Muscle layer of colon (tissue), 2 donors: ENCODE results near the gene CLSTN2.

Experiments used
- H3K27ac ChIP-seq: one replicate; pipeline ENCODE4 v1.7.0; 2013; ENCODE audit warnings: low read depth, mild to moderate bottlenecking, low read length, moderate library complexity
- H3K27me3 ChIP-seq, 2 donors: one replicate each; pipeline ENCODE4 v1.7.0; 2013; ENCODE audit warnings: low read length in 2 of 2, mild to moderate bottlenecking in 2 of 2; ENCODE audit not compliant: insufficient read depth in 2 of 2, control insufficient read depth in 1 of 2
- H3K36me3 ChIP-seq: one replicate; pipeline ENCODE4 v1.7.0; 2013; ENCODE audit warnings: mild to moderate bottlenecking, low read length; ENCODE audit not compliant: insufficient read depth
- H3K4me1 ChIP-seq: one replicate; pipeline ENCODE4 v1.7.0; 2013; ENCODE audit warnings: mild to moderate bottlenecking, low read length; ENCODE audit not compliant: insufficient read depth
- H3K4me3 ChIP-seq, 2 donors: one replicate each; pipeline ENCODE4 v1.7.0; 2013; ENCODE audit warnings: low read length in 2 of 2, low read depth in 1 of 2, mild to moderate bottlenecking in 1 of 2, moderate library complexity in 1 of 2
- H3K9ac ChIP-seq: one replicate; pipeline ENCODE4 v1.7.0; 2013; ENCODE audit warnings: low read length
- H3K9me3 ChIP-seq: one replicate; pipeline ENCODE4 v1.7.0; 2013; ENCODE audit warnings: mild to moderate bottlenecking, low read length
- donor health status: abdominal sarcoma.
- donor health status: Adenocarcinoma of cecum.

CLSTN2 gene

GRCh38 chr3:140603766-140604165 is 668.8 kb downstream of the CLSTN2 start:
- Histone ChIP-seq H3K27ac (no peak overlapping the region), H3K9ac (no peak overlapping the region), H3K27me3 (no peaks in the 10 kb centered on the region), H3K4me1 (no peaks in the 10 kb centered on the region), H3K36me3 (no peaks in the 10 kb centered on the region), H3K9me3 (no peaks in the 10 kb centered on the region), H3K4me3 (no peak overlapping the region)

- H3K9me3 ChIP-seq = no peaks in the 10 kb centered on the region
- H3K36me3 ChIP-seq = no peaks in the 10 kb centered on the region
- H3K27ac ChIP-seq = no peak overlapping the region
- H3K9ac ChIP-seq = no peak overlapping the region
- no peak overlapping the region for H3K4me3 ChIP-seq
- no peaks in the 10 kb centered on the region for H3K27me3 ChIP-seq
- no peaks in the 10 kb centered on the region for H3K4me1 ChIP-seq
Observed at GRCh38 chr3:140610544-140610943, 675.6 kb downstream of the CLSTN2 start.

- H3K36me3 ChIP-seq = no peaks in the 10 kb centered on the region
- H3K9ac ChIP-seq = no peak overlapping the region
- H3K27me3 ChIP-seq = no peaks in the 10 kb centered on the region
- no peak overlapping the region for H3K27ac ChIP-seq
- no peaks in the 10 kb centered on the region for H3K4me1 ChIP-seq
- no peak overlapping the region for H3K4me3 ChIP-seq
- H3K9me3 ChIP-seq = no peaks in the 10 kb centered on the region
Observed at GRCh38 chr3:140614001-140614400, 679.0 kb downstream of the CLSTN2 start.

GRCh38 chr3:140617135-140617534 is 682.1 kb downstream of the CLSTN2 start:
- no peaks in the 10 kb centered on the region for H3K4me1 ChIP-seq
- no peaks in the 10 kb centered on the region for H3K36me3 ChIP-seq
- no peaks in the 10 kb centered on the region for H3K27me3 ChIP-seq
- H3K27ac ChIP-seq = no peak overlapping the region
- H3K9me3 ChIP-seq = no peaks in the 10 kb centered on the region
- no peak overlapping the region for H3K9ac ChIP-seq
- H3K4me3 ChIP-seq = no peak overlapping the region

GRCh38 chr3:140626856-140627255 is 691.9 kb downstream of the CLSTN2 start:
- Histone ChIP-seq H3K27me3 (no peaks in the 10 kb centered on the region), H3K27ac (no peak overlapping the region), H3K4me1 (no peaks in the 10 kb centered on the region), H3K9me3 (no peaks in the 10 kb centered on the region), H3K36me3 (no peaks in the 10 kb centered on the region), H3K9ac (no peak overlapping the region), H3K4me3 (no peak overlapping the region)
